Liver (tissue), 9 donors: Measurements from ENCODE around the gene INTS6. TPM values are rescaled to one million over a fixed set of nuclear protein-coding genes. Genes with fewer than 3 reads are reported as not detected.
A peak's percentile ranks its signal among the peaks of the same experiment; 100 is the strongest.

Experiments used
- DNase-seq: peaks from one replicate; pipeline ENCODE4 v3.0.0-alpha.2; 2017; ENCODE audit warnings: low spot score
- H3K27ac ChIP-seq, 2 donors: one replicate each; pipeline ENCODE4 v1.7.0; 2013; ENCODE audit warnings: inconsistent platforms in 2 of 2, low read length in 2 of 2, control low read depth in 1 of 2, low read depth in 1 of 2, mild to moderate bottlenecking in 1 of 2
- H3K27me3 ChIP-seq, 4 donors: one replicate each; pipeline versions ENCODE4 v1.6.1 to v1.7.0; 2013; ENCODE audit warnings: low read length in 3 of 4, inconsistent platforms in 1 of 4, mild to moderate bottlenecking in 1 of 4, moderate library complexity in 1 of 4; ENCODE audit not compliant: control insufficient read depth in 4 of 4, insufficient read depth in 4 of 4
- H3K36me3 ChIP-seq, 4 donors: one replicate each; pipeline versions ENCODE4 v1.6.1 to v1.7.0; 2013; ENCODE audit warnings: low read length in 3 of 4, mild to moderate bottlenecking in 3 of 4, low read depth in 1 of 4, moderate library complexity in 1 of 4; ENCODE audit not compliant: control insufficient read depth in 4 of 4, insufficient read depth in 3 of 4
- H3K4me1 ChIP-seq, 4 donors: one replicate each; pipeline versions ENCODE4 v1.6.1 to v1.7.0; 2013; ENCODE audit warnings: low read length in 3 of 4, mild to moderate bottlenecking in 3 of 4, moderate library complexity in 1 of 4; ENCODE audit not compliant: control insufficient read depth in 4 of 4, insufficient read depth in 4 of 4
- H3K4me3 ChIP-seq, 3 donors: one replicate each; pipeline versions ENCODE4 v1.6.1 to v1.7.0; 2013; ENCODE audit warnings: low read length in 3 of 3, control low read depth in 1 of 3, low read depth in 1 of 3, mild to moderate bottlenecking in 1 of 3
- H3K9ac ChIP-seq, 2 donors: one replicate each; pipeline ENCODE4 v1.7.0; 2013; ENCODE audit warnings: low read length in 2 of 2, mild to moderate bottlenecking in 2 of 2, moderate library complexity in 2 of 2, control low read depth in 1 of 2, low read depth in 1 of 2
- H3K9me3 ChIP-seq, 4 donors: one replicate each; pipeline versions ENCODE4 v1.6.1 to v1.7.0; 2013; ENCODE audit warnings: low read length in 3 of 4; ENCODE audit not compliant: control insufficient read depth in 4 of 4
- ATF3 ChIP-seq: IDR thresholded peaks from 2 replicates; pipeline ENCODE4 v1.6.1; 2016; ENCODE audit warnings: antibody characterized with exemption
- CTCF ChIP-seq: fragments of 150-350 bp; IDR thresholded peaks from 2 replicates; pipeline ENCODE4 v1.5.1; 2017; ENCODE audit warnings: improper control_type of control experiment, low read depth, low read length; ENCODE audit not compliant: missing input control
- EGR1 ChIP-seq, 2 donors: IDR thresholded peaks; 2 replicates each; pipeline ENCODE4 v1.6.1; 2016 to 2018; ENCODE audit warnings: antibody characterized with exemption in 2 of 2, low read depth in 2 of 2
- FOXA1 ChIP-seq: IDR thresholded peaks from 2 replicates; pipeline ENCODE4 v1.6.1; 2016; ENCODE audit warnings: antibody characterized with exemption
- FOXA2 ChIP-seq: IDR thresholded peaks from 2 replicates; pipeline ENCODE4 v1.6.1; 2016; ENCODE audit warnings: antibody characterized with exemption
- GABPA ChIP-seq, 2 donors: IDR thresholded peaks in 1 of 2; conservative IDR thresholded peaks in 1 of 2; 2 replicates each; pipeline ENCODE4 v1.6.1; 2016; ENCODE audit warnings: antibody characterized with exemption in 2 of 2, mild to moderate bottlenecking in 1 of 2, moderate library complexity in 1 of 2
- HNF4A ChIP-seq, 2 donors: conservative IDR thresholded peaks; 2 replicates each; pipeline ENCODE4 v1.6.1; 2016; ENCODE audit warnings: antibody characterized with exemption in 2 of 2, mild to moderate bottlenecking in 2 of 2
- HNF4G ChIP-seq: IDR thresholded peaks from 2 replicates; pipeline ENCODE4 v1.6.1; 2016; ENCODE audit warnings: antibody characterized with exemption
- JUND ChIP-seq, 2 donors: IDR thresholded peaks; 2 replicates each; pipeline ENCODE4 v1.6.1; 2016; ENCODE audit warnings: antibody characterized with exemption in 2 of 2
- MAX ChIP-seq: IDR thresholded peaks from 2 replicates; pipeline ENCODE4 v1.6.1; 2016; ENCODE audit warnings: antibody characterized with exemption
- NR2F2 ChIP-seq: IDR thresholded peaks from 2 replicates; pipeline ENCODE4 v1.6.1; 2016; ENCODE audit warnings: antibody characterized with exemption
- RAD21 ChIP-seq, 2 donors: IDR thresholded peaks; 2 replicates each; pipeline ENCODE4 v1.6.1; 2016; ENCODE audit warnings: antibody characterized with exemption in 2 of 2, mild to moderate bottlenecking in 2 of 2
- REST ChIP-seq: IDR thresholded peaks from 2 replicates; pipeline ENCODE4 v1.6.1; 2016; ENCODE audit warnings: antibody characterized with exemption, mild to moderate bottlenecking
- RXRA ChIP-seq, 2 donors: IDR thresholded peaks; 2 replicates each; pipeline ENCODE4 v1.6.1; 2017 to 2018; ENCODE audit warnings: antibody characterized with exemption in 2 of 2, mild to moderate bottlenecking in 1 of 2
- SP1 ChIP-seq: IDR thresholded peaks from 2 replicates; pipeline ENCODE4 v1.6.1; 2018; ENCODE audit warnings: antibody characterized with exemption, mild to moderate bottlenecking
- TAF1 ChIP-seq: conservative IDR thresholded peaks from 2 replicates; pipeline ENCODE4 v1.6.1; 2016; ENCODE audit warnings: antibody characterized with exemption, mild to moderate bottlenecking
- YY1 ChIP-seq: IDR thresholded peaks from 2 replicates; pipeline ENCODE4 v1.6.1; 2016; ENCODE audit warnings: antibody characterized with exemption, mild to moderate bottlenecking
- ZBTB33 ChIP-seq: IDR thresholded peaks from 2 replicates; pipeline ENCODE4 v1.6.1; 2016; ENCODE audit warnings: antibody characterized with exemption
- WGBS: extraction: QIAGEN DNeasy Blood & Tissue Kit; methylation state at CpG from one replicate; pipeline ENCODE4 v1.1.7; 2013; 5-methylcytosine and 5-hydroxymethylcytosine counted together
- polyA plus RNA-seq, 2 donors: library from polyadenylated mRNA; stranded (reverse) in 1 of 2; unstranded in 1 of 2; fragments of 200-250 nt in 1 of 2; fragments of >200 nt in 1 of 2; fragmentation: Nextera tagmentation in 1 of 2; extraction: Ambion mirVana in 1 of 2; gene quantifications; one replicate each; pipeline versions ENCODE4 v1.2.1 to v1.2.3, GENCODE V29; 2013 to 2015
- total RNA-seq, 2 donors: library from RNA; depleted of rRNA; stranded (reverse); fragments of >200 nt; gene quantifications; one replicate each; pipeline ENCODE4 v1.2.3, GENCODE V29; 2014
- donor health status: healthy.
- donor health status: healthy.
- donor health status: healthy.
- donor health status: healthy.
- donor health status: healthy.

INTS6 gene
- total and polyA plus RNA-seq, 4 donors, result 11.4 to 61.4 (median 18.8) TPM

- no peak for TF ChIP-seq REST
- TF ChIP-seq SP1, result peak; percentile 64
- no peak for TF ChIP-seq GABPA (IDR thresholded peaks at IDR 0.05 in 1 of 2, conservative IDR thresholded peaks at IDR 0.05 in 1 of 2)
- TF ChIP-seq RAD21 (IDR thresholded peaks at IDR 0.05), result peak; percentile 31
- TF ChIP-seq ATF3, result peak; percentile 43
- peak; percentile 29 for TF ChIP-seq NR2F2
- no peak for TF ChIP-seq CTCF
- no peak for TF ChIP-seq MAX
- no peak for TF ChIP-seq HNF4G
Measured at GRCh38 chr13:51501096-51501495, 48.3 kb upstream of the INTS6 start (continued).

GRCh38 chr13:51500687-51501086 is 47.9 kb upstream of the INTS6 start:
- TF ChIP-seq RAD21 (IDR thresholded peaks at IDR 0.05) (no peak), HNF4A (conservative IDR thresholded peaks at IDR 0.05) (no peak), YY1 (no peak), RXRA (IDR thresholded peaks at IDR 0.05) (no peak), CTCF (no peak), HNF4G (no peak), GABPA (IDR thresholded peaks at IDR 0.05 in 1 of 2, conservative IDR thresholded peaks at IDR 0.05 in 1 of 2) (no peak), REST (no peak), FOXA2 (no peak), TAF1 (no peak), SP1 (no peak), JUND (IDR thresholded peaks at IDR 0.05) (no peak), FOXA1 (no peak), MAX (no peak), EGR1 (IDR thresholded peaks at IDR 0.05; ENCODE audit: low read depth in 2 of 2) (no peak), ATF3 (no peak), ZBTB33 (no peak), NR2F2 (no peak)
- Histone ChIP-seq H3K27me3 (no peaks in the 10 kb centered on the region), H3K27ac (no peak overlapping the region), H3K36me3 (no peaks in the 10 kb centered on the region), H3K4me3 (no peak overlapping the region), H3K9me3 (no peaks in the 10 kb centered on the region), H3K4me1 (peaks cover 3 to 12% (median 8%) of the 10 kb centered on the region in 4 donors), H3K9ac (no peak overlapping the region)
- no peak for DNase-seq
- WGBS, result 19% methylated on average over 2 of the region's 2 CpGs
